ENCODE measurements around the gene RPS6KA2. TPM values are rescaled to one million over a fixed set of nuclear protein-coding genes. Genes with fewer than 3 reads are reported as not detected.
"Not testable (repeated sequence)": the region's sequence is repeated elsewhere in the genome, so short reads cannot be mapped to it uniquely, and the experiment has no call there.

RPS6KA2 gene
- total RNA-seq, 1 experiment from 2014 or later = 18.5 TPM

DNA sequence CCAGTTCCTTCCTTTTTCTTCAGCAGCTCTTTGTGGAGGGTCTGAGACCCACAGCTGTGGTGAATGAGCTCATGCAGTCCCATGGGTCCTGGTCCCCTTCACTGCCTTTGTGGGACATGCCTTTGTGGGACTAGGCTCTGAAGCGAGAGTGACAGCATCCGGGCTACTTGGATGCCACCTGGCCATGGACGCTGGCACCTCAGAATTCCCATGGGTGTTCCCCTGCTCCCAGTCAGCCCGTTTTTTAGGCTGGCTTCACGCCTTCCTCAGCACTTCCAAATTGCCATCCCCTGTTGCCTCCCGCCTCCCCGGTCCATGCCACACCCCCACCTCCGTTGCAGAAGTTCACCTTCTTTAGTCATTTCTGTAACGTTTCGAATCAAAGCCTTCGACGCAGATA lies 85.7 kb downstream of the RPS6KA2 start:
- ChIA-PET CTCF (no interaction called here), POLR2A (ENCODE audit: unreplicated experiment) (no interaction called here)

GRCh38 chr6:166540631-166541331 lies 86.3 kb downstream of the RPS6KA2 start:
- intact Hi-C loops (cut with micrococcal nuclease; ENCODE audit: unreplicated experiment) = no loop called here
- H3K4me2 ChIP-seq = no peak overlapping the region

More for the DNA sequence above, 85.7 kb downstream of the RPS6KA2 start:
- H3K4me1 ChIP-seq (replicated peaks; ENCODE audit: insufficient read depth) = peaks cover 17% of the 10 kb centered on the region
- BruUV-seq (replicated peaks) = no TSS peak
- no peaks in the 10 kb centered on the region for H3K9me3 ChIP-seq (ENCODE audit: insufficient read depth, low read depth)
- H3K79me2 ChIP-seq (ENCODE audit: low read depth) = no peaks in the 10 kb centered on the region
- no peaks in the 10 kb centered on the region for H4K20me1 ChIP-seq (ENCODE audit: insufficient read depth)
- no peak for DNase-seq
- H3F3A ChIP-seq (ENCODE audit: insufficient read depth, low read depth) = peaks cover 8% of the 10 kb centered on the region; the same call in 1 of the 2 replicates
- no peak overlapping the region for H3K4me2 ChIP-seq
- no peak overlapping the region for H3K27ac ChIP-seq
- no peak overlapping the region for H2AFZ ChIP-seq
- H3K9me2 ChIP-seq (ENCODE audit: insufficient read depth) = no peaks in the 10 kb centered on the region
- H3K4me3 ChIP-seq = no peak overlapping the region
- TF ChIP-seq CTCF (conservative IDR thresholded peaks at IDR 0.05) (no peak), EZH2 (IDR thresholded peaks at IDR 0.05; ENCODE audit: low read depth) (no peak)
- H3K36me3 ChIP-seq (ENCODE audit: low read depth) = no peaks in the 10 kb centered on the region
- intact Hi-C loops (cut with micrococcal nuclease; ENCODE audit: unreplicated experiment) = no loop called here
- no peaks in the 10 kb centered on the region for H3K27me3 ChIP-seq (ENCODE audit: insufficient read depth, low read depth)

DNA sequence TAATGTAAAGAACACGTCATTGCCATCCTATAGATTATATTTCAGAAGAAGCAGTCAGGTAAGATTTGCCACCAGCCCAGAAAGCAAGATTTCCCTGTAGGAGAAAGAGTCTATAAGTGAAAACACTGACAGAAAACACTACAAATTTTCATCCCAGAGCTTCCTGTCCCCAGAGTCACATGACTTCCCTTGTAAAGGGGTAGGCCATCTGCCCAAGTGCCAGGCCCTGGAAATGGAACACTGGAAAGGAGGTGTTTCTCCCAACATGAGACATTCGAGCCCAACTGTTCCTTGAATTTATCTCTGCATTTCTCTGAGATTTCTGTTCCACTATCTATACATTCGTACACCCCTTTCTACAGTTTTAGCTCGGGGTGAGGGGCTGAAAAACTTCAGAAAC lies 87.5 kb downstream of the RPS6KA2 start:
- Histone ChIP-seq H3K4me3 (no peak overlapping the region), H3K9me3 (ENCODE audit: insufficient read depth, low read depth) (no peaks in the 10 kb centered on the region), H3K36me3 (ENCODE audit: low read depth) (no peaks in the 10 kb centered on the region), H3K9me2 (ENCODE audit: insufficient read depth) (no peaks in the 10 kb centered on the region), H3K27me3 (ENCODE audit: insufficient read depth, low read depth) (no peaks in the 10 kb centered on the region), H3K4me1 (replicated peaks; ENCODE audit: insufficient read depth) (peaks cover 17% of the 10 kb centered on the region), H3K4me2 (no peak overlapping the region), H2AFZ (no peak overlapping the region), H3K79me2 (ENCODE audit: low read depth) (no peaks in the 10 kb centered on the region), H4K20me1 (ENCODE audit: insufficient read depth) (no peaks in the 10 kb centered on the region), H3K27ac (no peak overlapping the region), H3F3A (ENCODE audit: insufficient read depth, low read depth) (peaks cover 8% of the 10 kb centered on the region; the same call in 1 of the 2 replicates)
- ChIA-PET CTCF (no interaction called here), POLR2A (ENCODE audit: unreplicated experiment) (no interaction called here)
- TF ChIP-seq CTCF (conservative IDR thresholded peaks at IDR 0.05) (no peak), EZH2 (IDR thresholded peaks at IDR 0.05; ENCODE audit: low read depth) (no peak)
- BruUV-seq (replicated peaks) = no TSS peak
- no peak for DNase-seq
- intact Hi-C loops (cut with micrococcal nuclease; ENCODE audit: unreplicated experiment) = no loop called here

More at GRCh38 chr6:166540631-166541331, 86.3 kb downstream of the RPS6KA2 start:
- Histone ChIP-seq H3K4me1 (replicated peaks; ENCODE audit: insufficient read depth) (peaks cover 17% of the 10 kb centered on the region), H3K36me3 (ENCODE audit: low read depth) (no peaks in the 10 kb centered on the region), H2AFZ (no peak overlapping the region), H3K9me3 (ENCODE audit: insufficient read depth, low read depth) (no peaks in the 10 kb centered on the region), H3K4me3 (no peak overlapping the region), H3K79me2 (ENCODE audit: low read depth) (no peaks in the 10 kb centered on the region), H4K20me1 (ENCODE audit: insufficient read depth) (no peaks in the 10 kb centered on the region), H3K27ac (no peak overlapping the region), H3K9me2 (ENCODE audit: insufficient read depth) (no peaks in the 10 kb centered on the region), H3K27me3 (ENCODE audit: insufficient read depth, low read depth) (no peaks in the 10 kb centered on the region), H3F3A (ENCODE audit: insufficient read depth, low read depth) (peaks cover 8% of the 10 kb centered on the region; the same call in 1 of the 2 replicates)
- BruUV-seq (replicated peaks) = no TSS peak
- ChIA-PET POLR2A (ENCODE audit: unreplicated experiment) (no interaction called here), CTCF (no interaction called here)
- TF ChIP-seq EZH2 (IDR thresholded peaks at IDR 0.05; ENCODE audit: low read depth) = no peak
- TF ChIP-seq CTCF (conservative IDR thresholded peaks at IDR 0.05) = no peak
- no peak for DNase-seq

DNA sequence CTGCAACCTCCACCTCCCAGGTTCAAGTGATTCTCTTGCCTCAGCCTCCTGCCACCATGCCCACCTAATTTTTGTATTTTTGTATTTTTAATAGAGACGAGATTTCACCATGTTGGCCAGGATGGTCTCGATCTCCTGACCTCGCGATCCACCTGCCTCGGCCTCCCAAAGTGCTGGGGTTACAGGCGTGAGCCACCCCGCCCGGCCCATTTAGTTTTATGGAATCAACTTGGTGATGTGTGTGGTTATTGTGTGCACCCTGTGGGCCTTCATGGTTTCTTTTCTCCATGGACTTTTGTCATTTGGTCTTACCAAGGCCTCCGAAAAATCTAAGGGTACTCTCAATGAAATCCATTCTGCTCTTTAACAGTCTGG lies 88.1 kb downstream of the RPS6KA2 start:
- H3K27me3 ChIP-seq (ENCODE audit: insufficient read depth, low read depth); H3K4me2 ChIP-seq; H3K9me2 ChIP-seq (ENCODE audit: insufficient read depth); H3K27ac ChIP-seq; intact Hi-C loops (cut with micrococcal nuclease; ENCODE audit: unreplicated experiment); H3K36me3 ChIP-seq (ENCODE audit: low read depth); H3K9me3 ChIP-seq (ENCODE audit: insufficient read depth, low read depth); DNase-seq; BruUV-seq (replicated peaks); H3K4me3 ChIP-seq; CTCF ChIA-PET; H2AFZ ChIP-seq; H4K20me1 ChIP-seq (ENCODE audit: insufficient read depth); H3F3A ChIP-seq (ENCODE audit: insufficient read depth, low read depth); POLR2A ChIA-PET (ENCODE audit: unreplicated experiment); H3K79me2 ChIP-seq (ENCODE audit: low read depth): not testable (repeated sequence)
- peaks cover 17% of the 10 kb centered on the region for H3K4me1 ChIP-seq (replicated peaks; ENCODE audit: insufficient read depth)
